H4 (cell line): ENCODE measurements around the gene MARS1. TPM values are rescaled to one million over a fixed set of nuclear protein-coding genes. Genes with fewer than 3 reads are reported as not detected.
A peak's percentile ranks its signal among the peaks of the same experiment; 100 is the strongest.
"Not testable (repeated sequence)": the region's sequence is repeated elsewhere in the genome, so short reads cannot be mapped to it uniquely, and the experiment has no call there.

Source experiments
- DNase-seq: peaks from one replicate; pipeline ENCODE4 v3.0.0-alpha.2; 2015; ENCODE audit warnings: low spot score
- total RNA-seq: library from RNA; depleted of rRNA; stranded (reverse); fragments of >200 nt; shearing (Covaris generic); gene quantifications from 2 replicates; pipeline ENCODE4 v1.2.3, GENCODE V29; 2014; rRNA removed

Gene MARS1
- 118 and 121 TPM in 2 replicates for total RNA-seq

DNA sequence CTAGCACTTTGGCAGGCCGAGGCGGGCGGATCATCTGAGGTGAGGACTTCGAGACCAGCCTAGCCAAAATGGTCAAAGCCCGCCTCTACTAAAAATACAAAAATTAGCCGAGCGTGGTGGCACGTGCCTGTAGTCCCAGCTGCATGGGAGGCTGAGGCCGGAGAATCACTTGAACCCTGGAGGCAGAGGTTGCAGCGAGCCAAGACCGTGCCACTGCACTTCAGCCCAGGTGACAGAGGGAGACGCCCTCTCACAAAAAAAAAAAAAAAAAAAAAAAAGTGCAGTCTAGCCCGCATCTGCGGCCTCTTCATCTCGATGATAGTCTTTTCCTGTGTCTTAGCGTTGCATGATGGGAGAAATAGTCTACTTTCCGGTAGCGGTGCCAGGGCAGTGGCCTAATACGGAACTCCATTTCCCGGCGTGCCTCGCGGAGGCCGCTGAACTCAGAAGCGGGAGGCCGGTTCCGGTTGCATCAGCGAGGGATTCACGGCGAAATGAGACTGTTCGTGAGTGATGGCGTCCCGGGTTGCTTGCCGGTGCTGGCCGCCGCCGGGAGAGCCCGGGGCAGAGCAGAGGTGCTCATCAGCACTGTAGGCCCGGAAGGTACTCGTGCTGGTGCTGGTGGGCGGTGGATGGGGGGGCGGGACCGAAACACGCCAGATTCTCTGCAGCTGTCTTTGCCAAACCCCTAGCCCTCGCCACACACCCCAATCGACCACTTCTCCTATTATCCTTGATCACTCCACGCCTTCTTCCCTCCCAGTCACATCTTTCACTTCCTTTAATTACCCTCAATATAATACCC lies at the start of gene MARS1:
TSS of gene MARS1 (plus strand) at position 472 of the 805 bp plus-strand sequence. CDS start at position 495, 23 bp downstream.
- DNase-seq = peak; percentile 98

DNA sequence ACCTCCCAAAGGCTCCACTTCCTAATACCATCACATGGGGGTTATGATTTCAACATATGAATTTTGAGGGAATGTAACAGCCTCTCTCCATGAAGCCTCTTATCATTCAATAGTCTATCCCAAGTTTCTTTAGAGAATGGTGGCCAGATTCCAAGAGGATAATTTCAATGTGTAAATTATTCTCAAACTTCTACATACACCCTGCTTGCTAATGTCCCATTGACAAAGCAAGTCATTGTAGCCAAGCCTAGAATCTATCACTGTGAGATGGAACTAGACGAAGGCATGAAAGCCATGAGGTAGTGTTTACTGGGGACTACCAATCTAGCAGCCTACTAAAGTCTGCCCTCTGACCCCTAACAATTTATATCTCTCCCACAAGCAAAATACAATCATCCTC lies 49.5 kb upstream of the MARS1 start:
- no peak for DNase-seq

DNA sequence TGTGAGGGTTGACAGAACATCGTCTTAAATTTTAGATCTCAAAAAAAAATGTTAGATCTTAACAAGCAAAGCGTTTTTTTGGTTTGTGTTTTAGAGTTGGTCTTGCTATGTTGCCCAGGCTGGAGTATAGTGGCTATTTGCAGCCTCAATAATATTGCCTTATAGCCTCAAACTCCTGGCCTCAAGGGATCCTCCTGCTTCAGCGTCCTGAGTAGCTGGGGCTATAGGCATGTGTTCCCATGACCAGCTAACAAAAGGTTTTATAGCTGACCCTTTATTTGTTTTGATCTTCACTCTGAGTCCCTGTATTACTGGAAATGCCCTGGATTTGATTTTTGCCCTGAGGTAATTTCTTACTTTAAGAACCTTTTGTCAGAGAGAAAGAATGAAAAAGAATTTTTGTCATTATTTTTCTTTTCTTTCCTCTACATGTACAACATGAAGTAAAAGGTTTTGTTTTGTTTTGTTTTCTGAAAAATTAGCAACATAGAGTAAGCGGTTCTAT lies 48.1 kb upstream of the MARS1 start:
- DNase-seq = no peak

DNA sequence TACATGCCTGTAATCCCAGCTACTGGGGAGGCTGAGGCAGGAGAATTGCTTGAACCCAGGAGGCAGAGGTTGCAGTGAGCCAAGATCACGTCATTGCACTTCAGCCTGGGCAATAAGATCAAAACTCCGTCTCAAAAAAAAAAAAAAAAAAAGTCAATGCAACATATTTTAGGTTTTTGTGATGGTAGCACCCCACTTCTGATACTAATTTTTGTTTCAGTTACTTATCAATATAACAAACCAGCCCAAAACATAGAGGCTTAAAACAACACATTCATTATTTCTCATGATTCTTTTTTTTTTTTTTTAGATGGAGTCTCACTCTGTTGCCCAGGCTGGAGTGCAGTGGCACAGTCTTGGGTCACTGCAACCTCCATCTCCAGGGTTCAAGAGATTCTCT lies 46.5 kb upstream of the MARS1 start:
- not testable (repeated sequence) for DNase-seq

DNA sequence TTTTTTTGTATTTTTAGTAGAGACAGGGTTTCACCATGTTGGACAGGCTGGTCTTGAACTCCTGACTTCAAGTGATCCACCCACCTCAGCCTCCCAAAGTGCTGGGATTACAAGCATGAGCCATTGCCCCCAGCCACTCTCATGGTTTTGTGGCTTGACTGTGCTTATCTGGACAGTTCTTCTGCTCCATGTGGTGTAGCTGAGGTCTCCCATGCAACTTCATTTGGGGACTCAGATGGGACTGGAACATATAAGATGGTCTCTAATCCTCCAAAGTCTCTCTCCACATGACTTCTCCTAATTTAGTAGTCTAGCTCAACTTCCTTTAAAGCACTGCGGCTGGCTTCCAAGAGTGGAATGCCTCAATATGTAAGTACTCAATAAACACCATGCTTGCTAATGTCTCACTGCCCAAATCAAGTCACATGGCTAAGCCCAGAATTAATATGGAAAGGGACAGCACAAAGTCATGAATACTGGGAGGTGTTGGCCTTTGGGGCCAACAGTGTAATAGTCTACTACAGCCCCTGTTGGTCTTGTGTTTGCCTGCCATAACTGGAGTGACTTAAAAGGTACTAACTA lies 45.9 kb upstream of the MARS1 start:
- no peak for DNase-seq

DNA sequence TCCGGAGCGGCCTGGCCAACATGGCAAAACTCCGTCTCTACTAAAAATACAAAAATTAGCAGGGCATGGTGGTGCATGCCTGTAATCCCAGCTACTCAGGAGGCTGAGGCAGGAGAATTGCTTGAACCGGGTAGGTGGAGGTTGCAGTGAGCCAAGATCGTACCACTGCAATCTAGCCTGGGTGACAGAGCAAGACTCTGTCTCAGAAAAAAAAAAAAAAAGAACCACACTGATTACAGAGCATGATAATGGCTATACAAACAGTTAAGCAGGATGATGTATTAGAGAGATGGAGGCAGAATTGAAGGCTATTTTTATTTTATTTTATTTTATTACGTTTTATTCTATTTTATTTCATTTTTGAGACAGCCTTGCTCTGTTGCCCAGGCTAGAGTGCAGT lies 43.5 kb upstream of the MARS1 start:
- not testable (repeated sequence) for DNase-seq

DNA sequence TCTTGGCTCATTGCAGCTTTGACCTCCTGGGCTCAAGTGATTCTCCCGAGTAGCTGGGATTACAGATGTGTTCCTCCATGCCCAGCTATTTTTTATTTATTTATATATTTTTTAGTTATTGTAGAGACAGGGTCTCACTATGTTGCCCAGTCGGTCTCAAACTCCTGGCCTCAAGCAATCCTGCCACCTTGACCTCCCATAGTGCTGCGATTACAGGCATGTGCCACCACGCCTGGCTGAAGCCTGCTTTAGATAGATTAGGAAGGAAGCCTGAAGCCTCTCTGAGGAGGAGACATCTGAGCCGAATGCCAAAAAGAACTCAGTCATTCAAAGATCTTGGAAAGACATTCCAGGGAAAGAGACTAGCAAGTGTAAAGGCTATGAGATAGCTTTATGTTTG lies 43.1 kb upstream of the MARS1 start:
- DNase-seq = no peak

DNA sequence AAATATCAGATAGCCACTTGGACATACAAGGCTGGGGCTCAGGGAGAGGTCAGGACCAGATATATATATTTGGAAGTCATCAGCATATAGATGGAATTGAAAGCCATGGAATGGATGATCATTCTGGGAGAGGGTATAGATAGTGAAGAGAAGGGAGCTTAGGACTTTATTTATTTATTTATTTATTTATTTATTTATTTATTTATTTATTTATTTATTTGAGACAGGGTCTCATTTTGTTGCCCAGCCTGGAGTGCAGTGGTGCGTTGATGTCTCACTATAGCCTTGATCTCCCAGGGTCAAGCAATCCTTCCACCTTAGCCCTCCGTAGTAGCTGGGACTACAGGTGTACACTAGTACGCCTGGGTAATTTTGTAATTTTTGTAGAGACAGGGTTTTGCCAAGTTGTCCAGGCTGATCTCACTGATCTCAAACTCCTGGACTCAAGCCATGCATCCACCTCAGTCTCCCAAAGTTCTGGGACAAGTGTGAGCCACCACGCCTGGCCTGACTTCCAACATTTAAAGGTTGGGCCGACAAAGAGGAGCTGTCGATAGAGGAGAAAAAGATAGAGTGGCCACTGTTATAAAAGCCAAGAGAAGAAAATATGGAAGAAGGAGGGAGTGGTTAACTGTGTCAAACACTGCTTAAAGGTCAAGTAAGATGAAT lies 41.4 kb upstream of the MARS1 start:
- no peak for DNase-seq

DNA sequence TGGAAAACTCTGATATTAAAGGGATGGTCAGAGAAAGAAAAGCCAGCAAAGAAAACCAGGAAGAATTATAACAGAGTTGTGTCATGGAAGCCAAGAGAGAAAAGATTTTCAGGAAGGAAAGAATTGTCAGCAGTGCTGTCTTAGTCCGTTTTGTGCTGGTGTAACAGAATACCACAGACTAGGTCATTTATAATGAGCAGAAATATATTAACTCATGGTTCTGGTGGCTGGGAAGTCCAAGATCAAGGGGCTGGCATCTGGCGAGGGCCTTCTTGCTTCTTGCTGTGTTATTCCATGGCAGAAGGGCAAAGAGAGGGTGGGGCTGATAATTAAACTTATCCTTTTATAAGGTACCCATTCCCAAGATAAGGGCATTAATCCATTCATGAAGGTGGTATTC lies 39.2 kb upstream of the MARS1 start:
- no peak for DNase-seq

DNA sequence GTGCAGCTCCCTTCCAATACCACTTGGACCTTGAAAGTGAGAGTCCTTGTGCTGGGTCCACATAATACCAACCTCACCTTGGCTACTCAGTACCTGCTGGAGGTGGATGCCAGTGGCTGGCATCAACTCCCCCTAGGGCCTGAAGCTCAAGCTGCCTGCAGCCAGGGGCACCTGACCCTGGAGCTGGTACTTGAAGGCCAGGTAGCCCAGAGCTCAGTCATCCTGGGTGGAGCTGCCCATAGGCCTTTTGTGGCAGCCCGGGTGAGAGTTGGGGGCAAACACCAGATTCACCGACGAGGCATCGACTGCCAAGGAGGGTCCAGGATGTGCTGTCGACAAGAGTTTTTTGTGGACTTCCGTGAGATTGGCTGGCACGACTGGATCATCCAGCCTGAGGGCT lies 38.5 kb upstream of the MARS1 start:
- no peak for DNase-seq

DNA sequence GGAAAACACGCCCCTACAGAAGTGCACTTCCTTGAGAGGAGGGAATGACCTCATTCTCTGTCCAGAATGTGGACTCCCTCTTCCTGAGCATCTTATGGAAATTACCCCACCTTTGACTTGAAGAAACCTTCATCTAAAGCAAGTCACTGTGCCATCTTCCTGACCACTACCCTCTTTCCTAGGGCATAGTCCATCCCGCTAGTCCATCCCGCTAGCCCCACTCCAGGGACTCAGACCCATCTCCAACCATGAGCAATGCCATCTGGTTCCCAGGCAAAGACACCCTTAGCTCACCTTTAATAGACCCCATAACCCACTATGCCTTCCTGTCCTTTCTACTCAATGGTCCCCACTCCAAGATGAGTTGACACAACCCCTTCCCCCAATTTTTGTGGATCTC lies 37.8 kb upstream of the MARS1 start:
- no peak for DNase-seq

DNA sequence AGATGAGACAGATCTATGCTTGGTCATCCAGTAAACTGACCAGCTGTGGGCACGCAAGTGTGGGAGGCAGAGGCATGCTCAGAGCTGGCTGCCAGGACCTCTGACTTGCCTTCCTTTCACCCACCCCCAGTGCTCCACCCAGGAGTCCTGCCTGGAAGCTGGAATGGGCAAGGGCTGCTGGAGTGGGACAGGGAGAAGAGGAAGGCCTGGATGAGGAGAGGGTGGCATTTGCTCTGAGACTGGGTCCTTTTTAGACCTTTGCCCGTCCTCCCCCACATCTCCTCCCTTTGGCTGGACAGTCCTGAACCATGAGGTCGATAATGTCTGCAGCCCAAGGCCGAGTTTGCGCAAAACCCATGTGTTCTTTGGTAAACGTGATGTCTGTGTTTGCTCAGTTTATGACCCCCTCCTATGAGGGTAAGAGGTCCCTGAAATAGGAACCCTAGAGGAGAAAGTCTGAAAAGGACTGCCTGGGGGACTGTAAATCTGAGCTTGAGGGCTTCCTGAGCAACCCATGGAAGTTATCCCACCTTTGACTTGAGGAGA lies 36.6 kb upstream of the MARS1 start:
- DNase-seq = no peak

DNA sequence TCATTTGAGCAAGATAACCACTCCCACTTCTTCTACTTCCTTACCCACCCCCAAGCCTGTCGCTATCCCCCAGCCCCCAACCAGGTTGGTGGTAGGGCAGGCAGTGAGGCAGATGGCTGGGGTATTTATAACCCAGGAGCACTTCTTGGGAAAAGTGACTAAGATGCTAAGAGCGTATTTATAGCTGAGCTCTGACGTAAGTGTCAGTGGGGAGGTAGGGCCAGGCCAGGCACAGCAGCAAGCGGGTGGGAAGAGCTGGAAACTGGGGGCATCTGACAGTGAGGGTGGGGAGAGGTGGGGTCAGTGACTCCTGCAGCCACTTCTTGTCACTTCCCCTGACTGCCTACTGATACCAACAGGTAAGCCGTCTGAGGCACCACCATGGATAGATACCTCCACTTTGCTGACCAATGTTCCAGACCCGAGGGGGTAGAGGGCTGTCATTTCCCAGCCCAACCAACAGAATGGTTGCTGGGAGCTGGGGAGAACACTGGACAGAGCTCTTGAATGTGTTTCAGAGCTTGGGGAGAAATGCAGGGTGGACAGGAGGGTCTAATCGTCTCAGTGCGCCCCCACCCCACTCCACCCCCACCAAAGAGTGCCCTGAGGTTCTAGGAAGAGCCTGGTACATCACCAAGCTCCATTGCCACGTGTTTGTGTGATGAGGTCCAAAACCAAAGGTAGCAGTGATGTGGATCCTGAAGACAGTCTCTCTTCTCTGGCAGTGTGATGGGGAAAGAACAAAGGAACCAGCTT lies 35.5 kb upstream of the MARS1 start:
- peak; percentile 62 for DNase-seq

DNA sequence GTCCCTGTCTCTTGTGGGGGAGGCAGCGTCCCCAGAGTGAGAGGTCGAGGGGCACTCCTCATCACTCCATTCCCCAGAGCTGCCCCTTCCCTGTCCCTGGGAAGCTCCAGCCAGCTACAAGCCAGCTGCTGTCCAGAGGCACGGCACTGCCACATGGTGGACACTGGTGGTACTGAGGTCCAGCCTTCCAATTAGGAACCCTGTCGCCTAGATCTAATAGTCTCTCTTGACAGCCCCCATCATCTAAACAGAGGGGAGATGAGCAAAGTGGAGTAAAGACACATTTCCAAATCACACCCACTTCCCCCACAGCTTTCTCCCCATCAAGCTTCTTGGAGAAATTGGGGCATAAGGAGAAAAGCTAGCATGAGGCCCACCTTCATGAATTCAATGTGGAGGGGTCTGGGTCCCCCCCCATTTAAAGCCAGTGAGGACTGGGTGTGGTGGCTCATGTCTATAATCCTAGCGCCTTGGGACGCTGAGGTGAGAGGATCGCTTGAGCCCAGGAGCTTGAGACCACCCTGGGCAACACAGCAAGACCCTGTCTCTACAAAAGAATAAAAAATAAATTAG lies 34.8 kb upstream of the MARS1 start:
- DNase-seq = peak; percentile 75

DNA sequence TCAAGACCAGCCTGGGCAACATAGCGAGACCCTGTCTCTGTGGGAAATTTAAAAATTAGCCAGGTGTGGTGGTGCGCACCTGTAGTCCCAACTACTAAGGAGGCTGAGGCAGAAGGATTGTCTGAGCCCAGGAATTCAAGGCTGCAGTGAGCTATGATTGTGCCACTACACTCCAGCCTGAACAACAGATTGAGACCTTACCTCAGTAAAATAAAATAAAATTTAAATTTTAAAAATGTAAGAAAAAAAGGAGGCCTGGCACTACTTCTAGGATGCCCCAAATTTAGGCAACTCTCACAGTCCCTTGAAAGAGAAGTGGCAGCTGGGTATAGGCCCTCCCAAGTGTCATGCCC lies 33.7 kb upstream of the MARS1 start:
- DNase-seq = no peak

DNA sequence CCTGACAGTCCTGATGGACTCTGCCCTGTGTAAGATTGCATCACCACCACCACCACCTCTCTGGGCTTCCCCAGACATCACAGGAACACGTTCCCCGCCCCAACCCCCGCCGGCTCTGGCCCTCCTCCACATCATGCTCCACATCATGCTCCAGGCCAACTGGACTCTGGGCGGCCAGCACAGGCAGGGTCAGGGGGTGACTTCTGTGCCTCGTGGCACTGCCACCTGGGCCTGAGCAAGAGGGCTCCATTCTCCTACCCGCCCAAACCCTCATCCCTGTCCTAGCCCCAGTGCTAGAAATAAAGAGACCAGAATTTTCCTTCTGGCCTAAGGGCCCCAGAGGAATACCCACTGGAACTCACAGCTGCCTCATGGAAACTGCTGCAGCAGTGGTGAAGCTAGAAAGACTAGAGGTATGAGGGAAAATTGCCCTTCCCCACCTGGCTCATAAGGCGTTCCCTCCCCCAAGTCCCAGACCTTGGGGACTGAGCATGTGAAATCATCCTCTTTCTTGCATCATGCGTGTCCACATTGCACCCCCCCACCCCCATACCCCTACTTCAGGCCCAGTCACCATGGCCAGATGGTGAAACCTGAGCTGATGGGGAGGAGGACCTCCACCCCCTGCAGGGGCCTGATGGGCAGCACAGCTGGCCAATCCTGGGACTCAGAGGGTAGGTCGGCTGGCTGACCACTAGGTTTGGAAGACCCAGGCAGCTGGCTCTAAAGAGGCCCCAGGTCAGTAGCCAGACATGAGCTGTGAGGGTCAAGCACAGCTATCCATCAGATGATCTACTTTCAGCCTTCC lies 33.1 kb upstream of the MARS1 start, which contains the start of gene INHBE:
TSS of gene INHBE (plus strand) at position 742 of the 808 bp plus-strand sequence. CDS start 230 bp downstream, outside the sequence.
- DNase-seq = peak; percentile 89

DNA sequence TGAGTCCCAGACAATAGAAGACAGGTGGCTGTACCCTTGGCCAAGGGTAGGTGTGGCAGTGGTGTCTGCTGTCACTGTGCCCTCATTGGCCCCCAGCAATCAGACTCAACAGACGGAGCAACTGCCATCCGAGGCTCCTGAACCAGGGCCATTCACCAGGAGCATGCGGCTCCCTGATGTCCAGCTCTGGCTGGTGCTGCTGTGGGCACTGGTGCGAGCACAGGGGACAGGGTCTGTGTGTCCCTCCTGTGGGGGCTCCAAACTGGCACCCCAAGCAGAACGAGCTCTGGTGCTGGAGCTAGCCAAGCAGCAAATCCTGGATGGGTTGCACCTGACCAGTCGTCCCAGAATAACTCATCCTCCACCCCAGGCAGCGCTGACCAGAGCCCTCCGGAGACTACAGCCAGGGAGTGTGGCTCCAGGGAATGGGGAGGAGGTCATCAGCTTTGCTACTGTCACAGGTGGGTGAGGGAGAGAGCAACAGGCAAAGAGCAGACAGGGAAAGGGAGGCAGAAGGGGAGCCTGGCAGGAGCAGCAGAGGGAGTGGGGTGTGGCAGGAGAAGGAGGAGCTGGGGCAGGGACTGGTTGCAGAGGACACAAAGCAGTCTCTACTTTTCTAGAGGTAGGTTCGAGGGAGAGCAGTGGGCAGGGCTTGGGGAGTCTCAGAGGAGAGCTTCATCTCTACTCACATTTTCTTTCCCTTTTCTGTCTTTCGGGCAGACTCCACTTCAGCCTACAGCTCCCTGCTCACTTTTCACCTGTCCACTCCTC lies 32.3 kb upstream of the MARS1 start:
- DNase-seq = no peak

DNA sequence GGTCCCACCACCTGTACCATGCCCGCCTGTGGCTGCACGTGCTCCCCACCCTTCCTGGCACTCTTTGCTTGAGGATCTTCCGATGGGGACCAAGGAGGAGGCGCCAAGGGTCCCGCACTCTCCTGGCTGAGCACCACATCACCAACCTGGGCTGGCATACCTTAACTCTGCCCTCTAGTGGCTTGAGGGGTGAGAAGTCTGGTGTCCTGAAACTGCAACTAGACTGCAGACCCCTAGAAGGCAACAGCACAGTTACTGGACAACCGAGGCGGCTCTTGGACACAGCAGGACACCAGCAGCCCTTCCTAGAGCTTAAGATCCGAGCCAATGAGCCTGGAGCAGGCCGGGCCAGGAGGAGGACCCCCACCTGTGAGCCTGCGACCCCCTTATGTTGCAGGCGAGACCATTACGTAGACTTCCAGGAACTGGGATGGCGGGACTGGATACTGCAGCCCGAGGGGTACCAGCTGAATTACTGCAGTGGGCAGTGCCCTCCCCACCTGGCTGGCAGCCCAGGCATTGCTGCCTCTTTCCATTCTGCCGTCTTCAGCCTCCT lies 31.6 kb upstream of the MARS1 start:
- peak; percentile 77 for DNase-seq
